Uterus (tissue), 4 donors: Measurements from ENCODE around the gene EPHB6. TPM values are rescaled to one million over a fixed set of nuclear protein-coding genes. Genes with fewer than 3 reads are reported as not detected.

Experiments
- DNase-seq, 2 donors: peaks; one replicate each; pipeline ENCODE4 v3.0.0-alpha.2; 2019 to 2020
- H3K27ac ChIP-seq, 2 donors: fragments of 200-600 bp; sonication (generic); 1 replicate in 1 of 2; 2 replicates in 1 of 2; pipeline ENCODE4 v1.5.1; 2016 to 2018
- H3K27me3 ChIP-seq, 2 donors: fragments of 200-600 bp; sonication (generic); one replicate each; pipeline ENCODE4 v1.5.1; 2018 to 2019; ENCODE audit warnings: control low read depth in 1 of 2
- H3K36me3 ChIP-seq, 2 donors: fragments of 200-600 bp; sonication (generic); one replicate each; pipeline ENCODE4 v1.5.1; 2019; ENCODE audit warnings: control low read depth in 1 of 2
- H3K4me1 ChIP-seq, 2 donors: fragments of 200-600 bp; sonication (generic); one replicate each; pipeline ENCODE4 v1.5.1; 2018 to 2019; ENCODE audit warnings: control low read depth in 1 of 2
- H3K4me3 ChIP-seq, 2 donors: fragments of 200-600 bp; sonication (generic); 1 replicate in 1 of 2; 2 replicates in 1 of 2; pipeline ENCODE4 v1.5.1; 2018 to 2019; ENCODE audit warnings: mild to moderate bottlenecking in 1 of 2
- H3K9me3 ChIP-seq, 2 donors: fragments of 200-600 bp; sonication (generic); one replicate each; pipeline ENCODE4 v1.5.1; 2019; ENCODE audit warnings: control low read depth in 1 of 2
- CTCF ChIP-seq, 4 experiments: fragments of 200-600 bp in 2 of 4; fragments of 450-650 bp in 2 of 4; sonication (generic) in 2 of 4; IDR thresholded peaks; one replicate each; pipeline ENCODE4 v1.5.1; 2016 to 2019; ENCODE audit warnings: antibody characterized with exemption in 4 of 4, mild to moderate bottlenecking in 2 of 4, moderate library complexity in 1 of 4
- POLR2A ChIP-seq, 2 donors: fragments of 450-650 bp; IDR thresholded peaks; one replicate each; pipeline ENCODE4 v1.6.1; 2016; ENCODE audit warnings: antibody characterized with exemption in 2 of 2, mild to moderate bottlenecking in 1 of 2, moderate library complexity in 1 of 2
- intact Hi-C: fragments of 100-400 bp; cut with DNase I; formaldehyde crosslinking; loops from one replicate; pipeline ENCODE4 v1.15.1; 2023; ENCODE audit warnings: low total_unique reads
- total RNA-seq, 4 donors: library from RNA; depleted of rRNA in 3 of 4; stranded (reverse); fragments of >200 nt in 3 of 4; gene quantifications; one replicate each; pipeline versions ENCODE4 v1.1.0 to v1.2.4, GENCODE V29; 2014 to 2023
- donor health status: DM: yes; HTN: yes; CAD: no.

Gene EPHB6
- total RNA-seq, 4 donors from 2014 or later, result 1.5 to 34.6 (median 21.9) TPM

GRCh38 chr7:142808461-142808801 is 46.4 kb upstream of the EPHB6 start:
- no peaks in the 10 kb centered on the region for H3K4me1 ChIP-seq
- no peaks in the 10 kb centered on the region for H3K36me3 ChIP-seq
- DNase-seq, result no peak
- no peak overlapping the region for H3K4me3 ChIP-seq
- intact Hi-C loops, result no loop called here
- no peaks in the 10 kb centered on the region for H3K9me3 ChIP-seq
- H3K27ac ChIP-seq, result no peak overlapping the region
- no peaks in the 10 kb centered on the region for H3K27me3 ChIP-seq
- no peak for TF ChIP-seq CTCF (IDR thresholded peaks at IDR 0.05)
- TF ChIP-seq POLR2A (IDR thresholded peaks at IDR 0.05), result no peak

DNA sequence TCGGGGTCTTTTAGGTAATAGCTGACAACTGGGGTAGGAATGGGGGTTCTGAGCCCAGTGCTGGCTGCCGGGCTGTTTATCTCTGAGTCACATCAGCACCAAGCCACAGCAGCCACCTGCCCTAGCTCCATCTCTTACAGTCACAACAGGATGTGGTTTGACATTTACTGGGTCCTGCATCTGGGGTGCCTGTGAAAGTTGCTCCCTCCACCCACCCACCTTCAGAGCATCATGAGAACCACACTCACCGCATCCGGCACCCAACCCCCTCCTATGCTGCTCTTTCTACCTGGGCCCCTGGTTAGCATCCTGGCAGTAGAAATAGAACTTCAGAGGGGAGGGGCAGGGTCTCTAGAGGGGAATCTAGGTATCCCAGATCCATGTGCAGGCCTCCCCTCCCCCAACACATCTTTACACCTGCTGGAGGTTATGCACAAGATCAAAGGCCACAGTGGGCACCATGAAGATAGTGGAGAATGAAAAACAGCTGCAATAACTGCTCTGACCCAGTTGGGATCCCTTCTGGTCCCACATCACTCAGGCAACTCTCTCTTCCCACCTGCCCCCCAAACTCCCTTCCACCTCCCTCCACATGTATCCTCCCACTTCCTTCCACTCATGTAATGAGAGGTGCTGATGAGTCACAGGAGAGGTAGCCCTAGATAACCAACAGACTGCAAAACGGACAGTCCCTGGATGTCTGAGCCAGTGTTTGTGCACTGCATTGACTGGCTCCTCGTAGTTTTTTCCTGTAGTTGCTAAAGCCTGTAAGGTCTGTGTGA is 45.9 kb upstream of the EPHB6 start:
- H3K4me3 ChIP-seq, result no peak overlapping the region
- H3K4me1 ChIP-seq, result no peaks in the 10 kb centered on the region
- no peaks in the 10 kb centered on the region for H3K27me3 ChIP-seq
- DNase-seq, result no peak
- TF ChIP-seq CTCF (IDR thresholded peaks at IDR 0.05), result no peak
- TF ChIP-seq POLR2A (IDR thresholded peaks at IDR 0.05), result no peak
- no peak overlapping the region for H3K27ac ChIP-seq
- no peaks in the 10 kb centered on the region for H3K9me3 ChIP-seq
- H3K36me3 ChIP-seq, result no peaks in the 10 kb centered on the region
- intact Hi-C loops, result no loop called here

- H3K27me3 ChIP-seq, result no peaks in the 10 kb centered on the region
- TF ChIP-seq POLR2A (IDR thresholded peaks at IDR 0.05) (no peak), CTCF (IDR thresholded peaks at IDR 0.05) (no peak)
Observed at GRCh38 chr7:142809671-142810070, 45.2 kb upstream of the EPHB6 start.

GRCh38 chr7:142811154-142811737 is 43.6 kb upstream of the EPHB6 start:
- Histone ChIP-seq H3K36me3 (no peaks in the 10 kb centered on the region), H3K27me3 (no peaks in the 10 kb centered on the region)
- intact Hi-C loops, result no loop called here

More at GRCh38 chr7:142809671-142810070, 45.2 kb upstream of the EPHB6 start:
- no peak overlapping the region for H3K27ac ChIP-seq
- H3K9me3 ChIP-seq, result no peaks in the 10 kb centered on the region
- DNase-seq, result no peak
- no peaks in the 10 kb centered on the region for H3K36me3 ChIP-seq
- no peaks in the 10 kb centered on the region for H3K4me1 ChIP-seq
- H3K4me3 ChIP-seq, result no peak overlapping the region
- intact Hi-C loops, result no loop called here

More at GRCh38 chr7:142811154-142811737, 43.6 kb upstream of the EPHB6 start:
- DNase-seq, result no peak
- Histone ChIP-seq H3K9me3 (no peaks in the 10 kb centered on the region), H3K4me1 (no peaks in the 10 kb centered on the region), H3K4me3 (no peak overlapping the region), H3K27ac (no peak overlapping the region)
- TF ChIP-seq POLR2A (IDR thresholded peaks at IDR 0.05), result no peak
- peak in 2 of 4 experiments; percentile 31 to 44 for TF ChIP-seq CTCF (IDR thresholded peaks at IDR 0.05)
